Fibroblast of pulmonary artery (primary cell): ENCODE measurements around the gene TH.

ENCODE experiments used
- DNase-seq: peaks from one replicate; pipeline ENCODE4 v3.0.0-alpha.2; 2010; ENCODE audit warnings: low read depth
- H3K4me3 ChIP-seq: replicated peaks from 2 replicates; pipeline ENCODE4 v1.5.1; 2011; ENCODE audit warnings: low read depth, mild to moderate bottlenecking, control low read depth, low read length, moderate library complexity
- TF ChIP-seq, protein P1 (sequence below): IDR thresholded peaks from 2 replicates; pipeline ENCODE4 v1.5.1; 2011; ENCODE audit warnings: mild to moderate bottlenecking, control low read depth, low read length, inconsistent platforms; ENCODE audit errors: missing control alignments

Gene TH

GRCh38 chr11:2207773-2208621, 36.4 kb upstream of the TH start:
- DNase-seq, result no peak
- TF ChIP-seq, protein P1, sequence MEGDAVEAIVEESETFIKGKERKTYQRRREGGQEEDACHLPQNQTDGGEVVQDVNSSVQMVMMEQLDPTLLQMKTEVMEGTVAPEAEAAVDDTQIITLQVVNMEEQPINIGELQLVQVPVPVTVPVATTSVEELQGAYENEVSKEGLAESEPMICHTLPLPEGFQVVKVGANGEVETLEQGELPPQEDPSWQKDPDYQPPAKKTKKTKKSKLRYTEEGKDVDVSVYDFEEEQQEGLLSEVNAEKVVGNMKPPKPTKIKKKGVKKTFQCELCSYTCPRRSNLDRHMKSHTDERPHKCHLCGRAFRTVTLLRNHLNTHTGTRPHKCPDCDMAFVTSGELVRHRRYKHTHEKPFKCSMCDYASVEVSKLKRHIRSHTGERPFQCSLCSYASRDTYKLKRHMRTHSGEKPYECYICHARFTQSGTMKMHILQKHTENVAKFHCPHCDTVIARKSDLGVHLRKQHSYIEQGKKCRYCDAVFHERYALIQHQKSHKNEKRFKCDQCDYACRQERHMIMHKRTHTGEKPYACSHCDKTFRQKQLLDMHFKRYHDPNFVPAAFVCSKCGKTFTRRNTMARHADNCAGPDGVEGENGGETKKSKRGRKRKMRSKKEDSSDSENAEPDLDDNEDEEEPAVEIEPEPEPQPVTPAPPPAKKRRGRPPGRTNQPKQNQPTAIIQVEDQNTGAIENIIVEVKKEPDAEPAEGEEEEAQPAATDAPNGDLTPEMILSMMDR, result no peak
- H3K4me3 ChIP-seq, result no peak overlapping the region

- H3K4me3 ChIP-seq, result no peak overlapping the region
- TF ChIP-seq, protein P1, result no peak
- no peak for DNase-seq
Observed at GRCh38 chr11:2207212-2207611, 35.6 kb upstream of the TH start.

- H3K4me3 ChIP-seq, result no peak overlapping the region
- TF ChIP-seq, protein P1, result no peak
- no peak for DNase-seq
Observed at GRCh38 chr11:2205981-2206690, 34.5 kb upstream of the TH start.

DNA sequence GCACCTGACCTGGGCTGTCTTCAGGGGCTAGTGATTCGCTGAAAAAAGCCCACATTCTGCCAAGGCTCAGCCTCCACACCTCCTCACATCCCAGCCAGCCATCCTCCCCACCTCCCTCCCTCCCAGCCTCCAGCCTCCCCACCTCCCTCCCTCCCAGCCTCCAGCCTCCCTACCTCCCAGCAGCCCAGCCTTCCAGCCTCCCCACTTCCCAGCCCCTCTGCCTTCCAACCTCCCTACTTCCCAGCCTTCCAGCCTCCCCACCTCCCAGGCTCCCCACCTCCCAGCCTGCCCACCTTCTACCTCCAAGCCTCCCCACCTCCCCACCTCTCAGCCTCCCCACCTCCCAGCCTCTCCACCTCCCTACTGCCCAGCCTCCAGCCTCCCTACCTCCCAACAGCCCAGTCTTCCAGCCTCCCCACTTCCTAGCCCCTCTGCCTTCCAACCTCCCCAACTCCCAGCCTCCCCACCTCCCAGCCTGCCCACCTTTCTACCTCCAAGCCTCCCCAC, 33.7 kb upstream of the TH start:
- TF ChIP-seq, protein P1, result no peak
- no peak for DNase-seq
- no peak overlapping the region for H3K4me3 ChIP-seq

DNA sequence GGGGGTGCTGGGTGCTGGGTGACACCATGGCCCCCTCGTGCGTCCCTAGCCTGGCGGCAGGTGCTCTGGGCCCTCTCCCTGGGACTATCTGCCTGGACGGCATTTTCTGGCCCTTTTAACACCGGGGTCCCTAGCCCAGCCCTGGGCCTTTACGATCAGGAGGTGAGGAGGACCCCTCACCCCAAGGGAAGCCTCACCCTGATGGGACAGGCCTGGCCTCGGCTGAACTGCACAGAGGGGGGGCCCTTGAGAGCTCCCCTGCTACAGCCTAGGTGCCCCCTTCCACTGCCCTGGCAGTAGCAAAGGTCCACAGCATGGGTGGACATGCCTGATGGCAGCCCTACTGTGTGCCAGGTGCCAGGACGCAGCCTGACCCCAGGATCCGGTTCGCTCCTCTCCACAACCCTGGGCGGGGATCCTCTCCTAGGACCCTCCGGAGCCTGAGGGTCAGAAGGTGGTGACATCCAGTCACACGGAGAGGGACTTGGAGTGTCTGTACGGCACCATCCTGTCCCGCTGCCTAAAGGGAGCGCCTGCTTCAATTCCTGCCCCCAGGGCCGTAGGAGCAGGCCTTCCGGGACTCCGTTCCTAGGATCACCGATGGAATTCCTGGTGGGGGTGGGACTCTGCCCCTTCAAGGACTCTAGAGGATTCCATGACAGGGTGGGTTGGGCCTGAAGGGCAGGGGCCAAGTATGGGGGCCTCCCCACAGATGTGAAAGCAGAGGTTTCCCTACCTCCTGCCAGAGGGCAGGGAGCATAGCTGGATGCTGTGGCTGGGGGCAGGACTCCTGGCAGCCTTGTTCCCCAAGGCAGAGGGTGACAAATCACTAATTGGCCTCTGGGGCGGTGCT, 33.0 kb upstream of the TH start:
- DNase-seq, result no peak
- TF ChIP-seq, protein P1, result no peak
- no peak overlapping the region for H3K4me3 ChIP-seq

GRCh38 chr11:2203440-2204259, 32.0 kb upstream of the TH start:
- DNase-seq, result no peak
- H3K4me3 ChIP-seq, result no peak overlapping the region
- TF ChIP-seq, protein P1, result no peak
